NCI-H2227 (cell line): ENCODE results near the gene DLG2.
A peak's percentile ranks its signal among the peaks of the same experiment; 100 is the strongest.

Experiments
- DNase-seq: peaks from one replicate; lab custom pipeline; 2025; ENCODE audit not compliant: unreplicated experiment; lab: John Stamatoyannopoulos, UW

DLG2 gene

DNA sequence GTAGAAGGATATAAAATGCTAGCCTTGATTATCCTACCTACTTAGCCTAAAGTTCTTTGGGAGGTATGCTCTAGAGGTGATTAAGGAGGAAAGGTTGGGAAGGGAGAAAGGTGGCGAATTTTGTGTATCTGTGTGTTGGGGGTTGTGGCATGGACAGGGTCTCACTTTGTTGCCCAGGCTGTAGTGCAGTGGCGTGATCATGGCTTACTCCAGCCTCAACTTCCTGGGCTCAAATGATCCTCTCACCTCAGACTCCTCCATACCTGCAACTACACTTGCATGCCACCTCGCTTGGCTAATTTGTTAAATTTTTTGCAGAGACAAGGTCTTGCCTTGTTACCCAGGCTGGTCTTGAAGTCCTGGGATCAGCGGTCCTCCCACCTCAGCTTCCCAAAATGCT lies 1094.8 kb downstream of the DLG2 start:
- DNase-seq, result no peak

GRCh38 chr11:84526250-84526649 lies 1100.9 kb downstream of the DLG2 start:
- no peak for DNase-seq

- DNase-seq, result peak; percentile 25
These were observed 1102.6 kb downstream of the DLG2 start for GRCh38 chr11:84524422-84525051.

GRCh38 chr11:84522331-84522730 lies 1104.8 kb downstream of the DLG2 start:
- no peak for DNase-seq

DNA sequence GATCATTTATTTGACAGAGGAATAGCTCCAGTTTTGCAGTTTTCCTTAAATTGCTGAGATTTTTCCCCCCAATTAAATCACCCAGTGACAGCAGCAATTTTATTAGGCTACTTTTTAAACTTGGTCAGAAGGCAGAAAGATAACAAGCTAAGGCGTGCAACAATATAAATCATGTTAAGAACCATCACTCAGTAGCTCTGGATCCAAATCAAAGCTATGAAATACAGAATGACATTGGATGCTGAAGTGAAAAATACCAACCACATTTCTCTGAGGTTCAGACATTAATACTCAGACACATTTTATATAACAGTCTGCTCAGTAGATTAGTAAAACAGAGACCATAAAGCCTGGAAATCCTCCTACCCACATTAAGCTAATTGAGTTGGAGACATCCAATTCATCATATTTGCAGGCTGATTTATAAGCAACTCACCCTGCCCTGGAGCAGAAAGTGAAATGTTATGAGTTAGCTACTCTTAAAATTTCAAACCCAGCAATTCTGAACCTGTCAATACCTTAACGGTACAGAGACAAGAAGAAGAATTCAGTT lies 1108.4 kb downstream of the DLG2 start:
- DNase-seq, result no peak

DNA sequence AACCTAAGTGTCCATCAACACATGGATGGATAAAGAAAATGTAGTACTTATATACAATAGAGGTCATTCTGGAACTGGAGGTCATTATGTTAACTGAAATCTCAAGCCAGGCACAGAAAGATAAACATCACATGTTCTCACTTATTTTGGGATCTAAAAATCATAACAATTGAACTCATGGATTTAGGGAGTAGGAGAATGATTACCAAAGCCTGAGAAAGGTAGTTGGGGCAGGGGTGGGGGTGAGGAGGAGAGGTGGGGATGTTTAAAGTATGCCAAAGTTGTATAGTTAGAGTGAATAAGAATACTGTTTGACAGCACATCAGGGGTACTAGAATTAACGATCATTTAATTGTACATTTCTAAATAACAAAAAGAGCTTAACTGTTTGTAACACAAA lies 1112.7 kb downstream of the DLG2 start:
- no peak for DNase-seq

GRCh38 chr11:84503503-84503902 lies 1123.6 kb downstream of the DLG2 start:
- no peak for DNase-seq

DNA sequence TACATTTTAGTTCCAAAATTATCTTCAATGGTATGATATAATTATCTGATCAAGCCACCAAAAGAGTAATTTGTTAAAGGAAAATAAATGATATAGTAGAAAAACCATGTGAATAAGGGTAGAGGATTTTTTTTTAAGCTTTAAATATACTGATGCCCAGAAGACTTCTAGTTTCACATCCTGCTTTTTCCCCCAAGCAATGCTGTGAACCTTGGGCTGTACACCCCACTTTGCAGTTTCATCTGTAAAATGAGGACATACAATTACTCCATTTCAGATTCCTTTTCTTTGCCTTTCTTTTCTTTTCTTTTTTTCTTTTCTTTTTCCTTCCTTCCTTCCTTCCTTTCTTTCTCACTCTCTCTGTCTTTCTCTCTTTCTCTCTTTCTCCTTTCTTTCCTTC lies 1125.4 kb downstream of the DLG2 start:
- no peak for DNase-seq

- DNase-seq, result no peak
These were observed 1129.1 kb downstream of the DLG2 start for GRCh38 chr11:84497981-84498411.

DNA sequence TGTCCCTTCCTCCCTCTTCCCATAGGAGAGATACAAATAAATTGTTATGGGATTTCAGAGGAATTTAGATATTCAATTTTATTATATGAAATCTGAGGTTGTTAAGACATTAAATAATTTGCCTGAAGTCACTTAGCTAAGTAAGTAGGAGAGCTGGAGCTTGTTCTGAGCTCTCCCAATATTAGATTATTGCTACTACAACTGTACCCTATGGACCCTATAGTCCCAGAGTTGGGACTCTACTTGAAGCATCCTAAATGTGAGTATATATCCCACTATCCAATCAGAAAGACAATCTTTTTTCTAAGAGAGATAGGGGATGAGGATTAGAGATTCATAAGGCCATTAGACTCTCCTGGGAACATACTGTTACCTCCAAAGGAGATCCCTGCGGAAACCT lies 1130.0 kb downstream of the DLG2 start:
- DNase-seq, result no peak

DNA sequence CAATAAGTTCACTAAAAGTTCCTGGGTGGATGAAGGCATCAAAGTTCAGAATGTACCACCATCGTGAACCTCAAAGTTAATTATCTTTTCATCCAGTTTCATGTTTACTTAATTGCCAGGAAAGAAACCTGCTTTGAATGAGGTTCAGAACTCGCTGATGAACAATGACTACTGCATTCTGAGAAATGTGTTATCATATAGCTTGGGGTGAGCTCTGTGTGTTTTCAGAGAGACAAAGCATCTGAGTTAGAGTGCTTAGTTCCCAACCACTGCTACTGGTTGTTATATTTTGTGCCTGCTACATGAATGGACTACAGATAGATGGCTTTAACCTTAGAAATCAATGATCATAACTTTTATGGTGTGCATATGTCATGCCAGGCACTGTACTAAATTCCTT lies 1131.0 kb downstream of the DLG2 start:
- DNase-seq, result no peak

- DNase-seq, result no peak
These were observed 1147.0 kb downstream of the DLG2 start for GRCh38 chr11:84480131-84480530.

- no peak for DNase-seq
These were observed 1150.6 kb downstream of the DLG2 start for GRCh38 chr11:84476581-84476980.

DNA sequence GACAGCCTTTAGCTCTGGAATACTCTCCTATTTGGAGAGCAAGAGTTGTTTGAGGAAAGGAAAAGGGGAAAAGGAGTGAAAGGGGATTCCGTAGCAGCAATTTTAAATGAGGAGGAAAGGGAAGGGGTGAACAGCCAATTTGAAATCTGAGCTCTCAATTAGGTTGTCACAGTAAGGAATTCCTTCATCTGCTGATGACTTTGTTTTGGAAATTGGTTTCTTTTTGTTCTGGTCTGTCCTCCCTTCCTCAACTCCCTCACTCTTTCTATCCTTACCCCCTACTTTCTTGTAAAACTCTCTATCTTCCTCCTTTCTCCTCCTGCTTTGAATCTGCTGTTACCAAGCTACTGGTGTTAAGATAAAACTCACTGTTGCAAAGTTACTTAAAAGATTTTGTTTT lies 1155.6 kb downstream of the DLG2 start:
- no peak for DNase-seq

DNA sequence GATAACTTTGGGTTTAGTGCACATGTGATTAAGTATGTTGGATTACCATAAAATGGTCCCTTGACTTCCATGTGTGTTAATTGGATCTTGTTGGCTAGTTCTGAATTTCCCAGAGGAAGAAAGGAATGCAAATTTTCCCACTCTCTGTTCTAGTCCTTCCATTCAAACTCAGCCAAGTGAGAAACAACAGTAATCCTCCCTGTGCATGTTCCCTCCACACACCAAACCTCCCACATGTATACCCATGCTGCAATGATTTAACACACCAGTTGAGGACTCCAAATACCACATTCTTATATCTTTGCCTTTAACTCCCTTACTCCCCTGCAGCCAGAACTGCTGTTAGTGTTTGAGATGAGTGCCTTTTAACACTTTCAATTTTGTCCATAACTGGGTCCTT lies 1158.9 kb downstream of the DLG2 start:
- no peak for DNase-seq

GRCh38 chr11:84465040-84465439 lies 1162.1 kb downstream of the DLG2 start:
- DNase-seq, result peak; percentile 18

- DNase-seq, result no peak
These were observed 1171.5 kb downstream of the DLG2 start for GRCh38 chr11:84455691-84456090.

DNA sequence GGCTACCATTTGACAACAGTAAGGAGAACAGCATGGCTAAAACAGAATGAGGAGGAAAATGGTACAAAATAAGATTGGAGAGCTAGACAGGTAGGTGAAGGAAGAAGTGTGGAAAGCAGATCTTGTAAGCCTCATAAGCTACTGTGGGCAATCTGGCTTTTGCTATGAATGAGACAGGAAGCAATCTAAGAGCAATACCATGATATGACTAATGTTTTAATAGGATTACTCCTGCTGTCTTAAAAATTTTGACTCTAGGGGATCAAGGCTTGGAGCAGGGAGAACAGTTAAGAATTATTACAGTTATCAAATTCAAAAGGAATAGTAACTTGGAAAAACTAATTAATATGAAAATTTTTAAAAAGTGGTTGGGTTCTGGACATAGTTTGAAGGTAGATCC lies 1174.9 kb downstream of the DLG2 start:
- no peak for DNase-seq

GRCh38 chr11:84438565-84438964 lies 1188.6 kb downstream of the DLG2 start:
- DNase-seq, result no peak

DNA sequence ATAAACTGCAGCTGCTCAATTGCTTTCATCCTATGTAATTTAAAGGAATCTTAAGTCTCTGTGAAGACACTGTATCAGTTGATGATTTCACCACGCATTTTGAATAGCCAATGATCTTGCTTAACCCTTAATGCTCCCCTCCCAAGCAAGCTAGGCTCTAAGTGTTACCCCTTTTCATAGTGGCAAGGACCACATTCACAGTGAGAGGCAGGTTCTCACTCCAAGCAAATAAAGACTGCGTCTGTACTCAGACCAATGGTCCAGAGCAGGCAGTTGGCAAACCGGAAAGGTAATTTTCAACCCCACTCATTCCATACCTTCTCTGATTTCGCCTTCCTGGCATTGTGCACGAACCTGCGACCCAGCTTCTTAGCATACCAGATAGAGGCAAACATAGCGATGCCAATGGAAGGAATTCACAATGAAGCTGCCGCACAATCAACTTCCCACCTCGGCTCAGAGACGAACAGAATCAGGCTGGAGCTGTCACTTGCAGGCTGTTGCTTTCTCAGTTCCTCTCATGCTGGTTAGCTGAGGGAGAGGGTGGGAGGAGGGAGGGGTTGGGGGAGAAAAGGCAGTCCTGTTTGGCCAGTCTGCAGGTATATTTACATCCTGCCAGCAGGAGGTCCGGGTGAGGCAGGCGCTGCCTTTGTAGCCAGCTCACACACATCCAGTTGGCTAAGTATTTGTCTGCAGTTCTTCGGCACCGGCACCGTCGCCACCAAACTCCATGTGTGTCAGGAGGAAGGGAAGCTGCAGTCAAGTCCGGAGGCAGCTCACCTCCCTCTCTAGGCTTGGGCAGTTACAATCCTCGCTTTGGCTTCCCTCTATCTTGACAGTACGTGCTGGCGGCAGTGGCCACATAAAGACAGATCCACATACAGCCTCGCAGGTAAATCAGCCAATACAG lies 1189.8 kb downstream of the DLG2 start:
- peak; percentile 49 for DNase-seq

GRCh38 chr11:84430661-84431060 lies 1196.5 kb downstream of the DLG2 start:
- no peak for DNase-seq

DNA sequence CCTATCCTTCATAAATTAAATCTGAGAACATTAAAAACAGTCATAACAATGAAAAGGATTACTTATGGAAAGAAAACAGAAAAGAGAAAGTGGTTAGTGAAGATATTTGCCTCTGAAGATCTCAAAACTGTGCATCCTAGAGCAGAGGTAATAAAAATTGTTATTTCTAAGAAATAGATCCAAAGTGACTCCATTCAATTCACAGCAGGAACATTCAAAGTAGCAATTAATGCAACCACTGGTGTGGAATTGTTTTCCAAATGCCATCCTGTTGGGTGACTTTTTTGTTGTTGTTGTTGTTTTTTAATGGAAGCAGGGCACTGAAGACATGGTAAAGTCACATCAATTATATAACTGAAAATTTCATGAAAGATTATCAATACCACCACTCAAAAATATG lies 1201.5 kb downstream of the DLG2 start:
- no peak for DNase-seq
